Activated CD4-positive, alpha-beta T cell treated with anti-CD3 and anti-CD28 coated beads, Interleukin-2, Interleukin-4, amounts not matched to agents 100 ng/mL and 50 ng/mL, durations not matched to agents 16 hours and 8 hours (primary cell): ENCODE data around the gene DAZAP2.
"Not testable (repeated sequence)": the region's sequence is repeated elsewhere in the genome, so short reads cannot be mapped to it uniquely, and the experiment has no call there.

ENCODE experiments used
- DNase-seq: peaks from one replicate; pipeline ENCODE4 v3.0.0-alpha.2; 2020; ENCODE audit warnings: low spot score

The DAZAP2 gene

DNA sequence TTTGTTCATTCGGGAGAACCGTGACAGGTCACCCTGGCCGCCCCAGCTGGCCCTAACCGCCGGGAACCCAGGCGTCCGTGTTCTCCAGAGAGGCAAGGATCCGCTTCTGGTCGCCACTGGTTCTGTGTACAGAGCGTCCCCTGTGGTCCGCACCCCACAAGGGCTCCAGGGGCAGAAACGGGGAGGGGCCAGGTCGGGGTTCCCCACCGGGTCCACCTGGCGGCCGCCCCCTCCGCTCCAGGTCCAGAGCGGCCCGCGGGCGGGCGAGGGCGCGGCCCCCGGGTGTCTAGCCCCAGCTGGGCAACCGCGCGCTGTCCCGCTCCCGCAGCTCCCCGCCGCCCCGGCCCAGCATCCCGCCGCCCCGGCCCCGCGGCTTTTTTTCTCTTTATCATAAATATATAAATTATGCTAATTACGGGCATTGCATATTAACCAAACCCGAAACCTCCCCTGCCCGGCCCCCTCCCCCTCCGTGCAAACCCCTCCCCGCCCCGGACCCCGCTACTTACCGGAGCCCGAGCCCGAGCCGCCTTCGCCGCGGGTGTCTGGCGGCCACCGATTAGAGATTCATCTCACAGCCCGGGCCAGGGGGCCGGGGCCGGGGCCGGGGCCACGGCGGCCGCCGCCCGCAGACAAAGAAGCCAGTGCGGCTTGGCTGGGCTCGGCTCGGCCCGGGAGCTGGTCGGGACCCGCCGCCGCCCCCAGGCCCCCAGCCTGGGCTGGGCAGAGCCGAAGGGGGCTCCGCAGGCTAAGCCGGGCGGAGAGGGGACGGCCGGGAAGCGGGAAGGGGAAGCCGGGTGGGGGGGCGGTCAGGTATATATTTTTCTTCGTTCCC lies 21.3 kb upstream of the DAZAP2 start:
- no peak for DNase-seq

DNA sequence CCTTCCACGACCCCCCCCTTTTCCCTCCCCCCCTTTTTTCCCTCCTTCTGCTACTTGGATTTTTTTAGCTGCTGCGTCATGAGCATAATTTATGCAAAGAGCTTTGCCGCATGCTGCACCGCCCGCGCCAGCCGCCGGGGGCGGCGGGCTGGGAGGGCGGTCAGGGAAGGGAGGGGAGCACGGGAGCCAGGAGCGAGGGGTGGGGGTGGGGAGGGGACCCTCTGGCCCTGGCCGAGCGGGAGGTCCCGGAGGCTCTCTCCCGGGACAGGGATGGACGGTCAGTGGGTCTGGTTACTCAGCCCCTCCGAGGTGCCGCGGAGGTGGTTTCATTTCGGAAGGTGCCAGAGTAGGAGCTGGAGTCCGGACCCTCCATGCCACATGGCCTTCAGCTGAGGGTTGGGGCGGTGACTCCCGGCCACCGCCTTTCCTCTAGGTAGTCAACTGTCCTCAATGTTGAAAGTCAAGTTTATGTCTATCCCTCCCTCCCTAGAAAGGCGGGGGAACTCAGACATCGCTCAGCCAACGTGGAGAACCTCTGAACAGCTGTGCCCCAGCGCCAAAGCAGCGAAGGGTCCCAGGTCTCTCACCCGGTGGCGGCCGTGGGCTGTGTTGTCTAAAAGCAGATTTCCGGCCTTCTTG lies 20.5 kb upstream of the DAZAP2 start, which contains the start of gene POU6F1:
Gene POU6F1 (minus strand): TSS at position 95 of the 639 bp plus-strand sequence. CDS start 11,226 bp downstream, outside the sequence.
- peak; percentile 60 for DNase-seq

DNA sequence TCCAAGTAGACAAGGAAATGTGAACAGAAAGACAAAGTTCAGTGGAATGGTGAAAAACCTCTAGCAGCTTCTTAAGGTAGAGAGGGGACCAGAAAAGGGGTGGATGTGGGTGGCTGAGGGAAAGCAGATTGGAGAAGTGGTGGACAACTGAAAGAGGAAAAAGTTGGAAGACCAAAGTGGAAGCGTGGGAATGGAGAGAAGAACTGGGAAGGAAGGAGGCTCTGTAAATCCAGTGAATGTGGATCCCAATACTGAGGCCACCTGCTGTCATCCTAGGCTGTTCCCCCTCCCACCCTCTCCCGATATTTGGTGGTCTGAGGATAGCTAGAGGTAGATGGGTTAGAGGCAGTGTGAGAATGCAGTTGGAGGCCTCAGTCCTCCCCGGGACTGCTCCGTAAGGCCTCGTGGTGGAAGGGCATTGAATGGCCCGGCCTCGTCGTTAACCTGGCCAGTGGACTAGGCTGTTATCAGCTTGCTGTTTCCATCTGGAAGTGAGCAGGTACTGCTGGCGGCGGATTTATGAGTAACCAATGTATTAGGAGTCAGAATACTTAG lies 19.9 kb upstream of the DAZAP2 start:
- no peak for DNase-seq

DNA sequence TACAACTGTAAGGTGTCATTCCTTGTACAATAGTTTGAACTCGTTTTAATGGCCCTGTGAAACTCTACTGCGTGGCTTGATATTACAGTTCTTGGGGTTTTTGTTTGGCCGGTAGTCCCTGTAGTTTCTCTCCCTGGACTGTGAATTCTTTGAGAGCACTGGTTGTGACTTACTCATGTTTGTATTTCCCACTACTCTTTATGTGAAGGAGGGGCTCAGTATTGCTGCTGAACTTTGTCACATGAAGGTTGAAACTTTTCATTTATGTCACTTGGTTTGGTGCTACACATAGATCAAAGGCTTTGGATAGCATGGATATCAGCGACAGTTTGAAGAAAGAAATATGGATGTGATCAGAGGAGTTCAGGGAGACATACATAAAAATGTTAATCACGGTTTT lies 19.3 kb upstream of the DAZAP2 start:
- DNase-seq, result no peak

DNA sequence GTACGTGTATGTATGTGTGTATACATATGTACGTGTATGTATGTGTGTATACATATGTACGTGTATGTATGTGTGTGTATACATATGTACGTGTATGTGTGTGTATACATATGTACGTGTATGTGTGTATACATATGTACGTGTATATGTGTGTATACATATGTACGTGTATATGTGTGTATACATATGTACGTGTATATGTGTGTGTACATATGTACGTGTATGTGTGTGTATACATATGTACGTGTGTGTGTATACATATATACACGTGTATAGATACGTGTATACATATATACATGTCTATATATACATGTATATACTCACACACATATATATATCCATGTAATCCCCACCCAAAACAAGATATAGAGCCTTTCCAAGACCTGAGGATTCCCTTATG lies 18.8 kb upstream of the DAZAP2 start:
- DNase-seq, result not testable (repeated sequence)

DNA sequence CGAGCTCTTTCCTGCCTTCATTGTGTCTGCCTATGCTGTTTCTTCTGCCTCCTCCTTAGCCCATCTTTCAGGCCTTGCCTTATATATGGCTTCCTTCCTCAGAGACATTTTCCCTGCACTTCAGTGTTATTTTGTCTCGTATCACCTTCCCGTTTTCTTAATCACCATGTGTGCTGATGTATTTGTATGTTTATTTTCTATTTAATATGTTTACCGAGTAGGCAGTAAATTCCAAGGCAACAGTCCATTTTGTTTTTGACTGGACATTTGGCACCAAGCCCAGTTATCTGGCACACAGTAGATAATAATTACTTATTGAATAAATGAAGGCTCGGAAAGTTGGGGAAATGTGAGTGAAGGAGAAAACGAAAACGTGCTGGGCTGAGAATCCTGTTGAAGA lies 16.2 kb upstream of the DAZAP2 start:
- no peak for DNase-seq

DNA sequence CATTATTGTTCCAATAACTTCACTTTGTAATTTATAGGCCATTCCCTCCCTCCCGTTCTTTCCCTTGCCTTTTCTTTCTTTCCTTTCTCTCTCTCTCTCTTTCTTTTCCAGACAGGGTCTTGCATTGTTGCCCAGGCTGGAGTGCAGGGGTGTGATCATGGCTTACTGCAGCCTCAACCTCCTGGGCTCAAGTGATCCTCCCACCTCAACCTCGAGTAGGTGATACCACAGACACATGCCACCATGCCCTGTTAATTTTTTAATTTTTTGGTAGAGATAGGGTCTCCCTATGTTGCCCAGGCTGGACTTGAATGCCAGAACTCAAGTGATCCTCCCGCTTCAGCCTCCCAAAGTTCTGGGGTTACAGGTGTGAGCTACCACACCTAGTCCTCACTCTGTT lies 14.0 kb upstream of the DAZAP2 start:
- no peak for DNase-seq

DNA sequence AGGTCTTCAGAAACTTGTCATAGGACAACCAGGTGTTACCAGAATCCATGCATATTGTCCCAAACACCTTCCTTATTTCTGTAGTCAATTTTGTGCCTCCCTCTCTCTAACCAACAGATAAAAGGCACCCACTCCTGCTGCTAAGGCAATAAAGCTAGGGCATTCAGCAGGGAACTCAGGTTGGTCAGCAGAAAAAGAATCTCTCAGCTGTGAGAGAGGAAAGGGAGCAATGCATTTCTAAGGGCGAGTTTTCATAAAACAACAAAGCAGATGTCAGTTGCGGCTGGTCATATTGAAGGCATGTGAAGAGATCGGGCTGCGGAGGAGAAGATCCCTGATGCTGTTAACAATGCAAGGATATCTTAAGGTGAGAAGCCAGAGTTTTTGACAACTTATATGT lies 13.4 kb upstream of the DAZAP2 start:
- DNase-seq, result no peak

DNA sequence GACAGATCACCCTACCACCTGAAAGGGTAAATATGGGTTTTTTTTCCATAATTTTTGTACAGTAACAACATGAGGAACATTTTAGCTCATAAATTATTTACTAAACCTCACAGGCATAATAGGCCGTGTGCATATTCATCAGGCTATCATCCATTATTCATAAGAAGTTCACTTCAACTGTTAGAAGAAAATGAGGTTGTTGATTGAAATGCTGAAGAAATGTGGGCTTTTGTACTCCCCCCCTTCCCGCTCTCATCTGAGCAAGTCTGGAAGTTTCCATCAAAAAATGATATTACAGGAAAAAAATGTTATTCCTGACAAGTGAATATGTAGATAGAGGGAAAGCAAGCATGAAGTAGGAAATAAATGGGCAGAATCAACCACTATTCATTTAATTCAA lies 12.9 kb upstream of the DAZAP2 start:
- no peak for DNase-seq

DNA sequence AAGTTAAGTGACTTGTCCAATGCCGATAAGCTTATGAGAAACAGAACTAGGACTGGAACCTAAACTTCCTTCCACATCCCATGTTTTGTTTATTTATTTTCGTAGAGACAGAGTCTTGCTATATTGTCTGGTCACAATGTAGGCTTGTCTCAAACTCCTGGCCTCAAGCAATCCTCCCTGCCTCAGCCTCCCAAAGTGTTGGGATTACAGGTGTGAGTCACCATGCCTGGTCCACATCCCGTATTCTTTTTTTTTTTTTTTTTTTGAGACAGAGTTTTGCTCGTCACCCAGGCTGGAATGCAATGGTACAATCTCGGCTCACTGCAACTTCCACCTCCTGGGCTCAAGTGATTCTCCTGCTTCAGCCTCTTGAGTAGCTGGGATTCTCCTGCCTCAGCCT lies 11.5 kb upstream of the DAZAP2 start:
- DNase-seq, result not testable (repeated sequence)

DNA sequence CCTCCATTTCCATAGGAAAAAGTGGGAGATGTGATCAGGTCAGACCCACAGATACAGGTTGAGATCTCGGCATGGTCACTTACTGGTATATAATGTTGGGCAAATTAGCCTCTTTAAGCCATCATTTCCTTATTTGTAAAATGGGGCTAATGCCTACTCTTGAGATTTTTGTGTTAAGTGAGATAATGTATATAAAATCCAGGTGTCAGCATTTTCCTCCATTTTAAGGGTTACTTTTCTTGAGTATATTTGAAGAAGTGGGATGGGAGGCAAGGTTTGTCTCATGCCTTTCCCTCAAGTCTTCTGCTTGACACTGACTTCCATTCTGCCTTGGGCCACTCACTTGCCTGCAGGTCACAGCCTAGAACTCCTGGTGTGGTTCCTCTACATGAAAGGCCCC lies 10.7 kb upstream of the DAZAP2 start:
- DNase-seq, result no peak

DNA sequence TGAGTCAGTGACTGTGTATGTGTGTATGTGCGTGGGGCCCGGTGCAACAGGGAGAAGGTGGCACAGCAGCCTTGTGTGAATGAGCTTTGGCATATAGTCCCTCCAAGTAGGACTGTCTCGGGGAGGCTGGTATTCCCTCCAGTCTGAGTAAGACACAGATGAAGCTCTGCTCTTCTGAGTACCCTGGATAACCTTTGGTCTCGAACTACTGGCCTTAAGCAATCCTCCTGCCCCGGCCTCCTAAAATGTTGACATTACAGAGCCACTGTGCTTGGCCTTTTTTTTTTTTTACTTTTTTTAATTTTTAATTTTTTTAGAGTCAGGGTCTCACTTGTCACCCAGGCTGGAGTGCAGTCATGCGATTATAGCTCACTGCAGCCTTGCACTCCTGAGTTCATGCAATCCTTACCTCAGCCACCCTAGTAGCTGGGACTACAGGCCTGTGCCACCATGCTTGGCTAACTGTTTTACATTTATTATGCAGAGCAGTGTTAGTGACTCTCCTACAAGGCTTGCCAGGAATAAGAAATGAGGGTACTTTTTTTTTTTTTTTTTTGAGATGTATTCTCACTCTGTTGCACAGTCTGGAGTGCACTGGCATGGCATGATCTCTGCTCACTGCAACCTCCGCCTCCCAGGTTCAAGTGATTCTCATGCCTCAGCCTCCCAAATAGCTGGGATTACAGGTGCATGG lies 9.4 kb upstream of the DAZAP2 start:
- no peak for DNase-seq

DNA sequence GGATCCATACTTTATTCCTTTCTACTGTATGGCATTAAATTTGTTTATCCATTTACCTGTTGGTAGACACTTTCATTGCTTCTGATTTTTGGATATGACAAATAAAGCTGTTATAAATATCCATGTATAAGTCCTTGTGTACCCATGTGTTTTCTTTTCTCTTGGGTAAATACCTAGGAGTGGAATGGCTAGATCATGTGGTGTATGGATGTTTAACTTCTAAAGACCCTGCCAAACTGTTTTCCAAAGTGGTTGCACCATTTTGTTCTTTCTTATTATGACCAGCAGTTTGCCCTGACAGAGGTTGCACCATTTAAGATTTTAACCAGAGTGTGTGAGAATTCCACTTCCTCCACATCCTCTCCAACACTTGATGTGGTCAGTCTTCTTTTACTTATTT lies 6.0 kb upstream of the DAZAP2 start:
- no peak for DNase-seq

DNA sequence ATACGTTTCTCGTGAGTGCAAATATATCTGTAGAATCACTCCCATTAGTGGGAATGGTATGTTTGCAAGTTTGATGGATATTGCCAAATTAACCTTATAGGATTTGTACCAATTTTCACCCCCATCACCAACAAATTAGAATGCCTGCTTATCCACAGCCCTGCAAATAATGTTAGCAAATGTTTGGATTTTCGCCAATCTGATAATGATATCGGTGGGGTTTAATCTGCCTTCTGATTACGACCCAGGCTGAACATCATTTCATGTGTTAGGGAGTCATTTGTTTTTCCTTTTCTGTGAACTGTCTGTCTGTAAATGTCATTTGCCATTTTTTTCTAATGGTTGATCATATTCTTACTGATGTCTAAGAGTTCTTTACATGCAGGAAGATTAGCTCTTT lies 4.1 kb upstream of the DAZAP2 start:
- DNase-seq, result no peak

DNA sequence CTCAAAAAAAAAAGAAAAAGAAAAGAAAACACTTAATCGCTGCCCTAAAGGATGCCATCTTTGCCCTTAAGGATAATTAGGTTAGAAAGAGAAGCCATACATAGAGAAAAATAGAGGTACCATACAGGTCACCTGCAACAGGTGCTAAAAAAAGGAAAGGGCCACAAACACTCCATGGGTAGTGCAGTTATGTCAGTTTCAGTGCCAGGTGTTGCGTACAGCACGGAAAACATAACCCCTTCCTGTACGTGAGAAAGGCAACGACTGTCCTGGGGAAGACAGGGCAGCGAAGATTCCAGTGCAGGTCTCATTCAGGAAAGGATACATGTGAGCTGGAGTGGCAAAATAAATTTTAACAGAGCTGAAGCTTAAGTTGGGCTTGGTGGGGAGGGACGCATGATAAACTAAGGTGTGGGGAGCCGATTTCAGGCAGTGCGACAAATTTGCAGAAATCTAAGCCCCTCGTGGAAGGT lies 553 bp upstream of the DAZAP2 start:
- no peak for DNase-seq

DNA sequence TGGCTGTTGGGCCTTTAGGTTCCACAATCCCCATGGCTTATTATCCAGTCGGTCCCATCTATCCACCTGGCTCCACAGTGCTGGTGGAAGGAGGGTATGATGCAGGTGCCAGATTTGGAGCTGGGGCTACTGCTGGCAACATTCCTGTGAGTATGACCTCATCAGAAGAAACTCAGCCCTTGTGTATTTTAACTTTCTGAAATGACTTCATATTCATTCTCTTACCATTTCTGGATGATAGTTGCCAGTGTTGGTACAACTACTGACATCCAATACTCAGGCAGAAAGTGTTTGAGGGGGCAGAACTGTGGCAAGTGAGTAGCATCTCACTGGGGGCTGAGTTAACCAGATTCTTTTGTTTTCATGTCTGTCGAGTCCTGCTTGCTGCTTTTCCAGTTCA lies 2.3 kb downstream of the DAZAP2 start:
- no peak for DNase-seq

DNA sequence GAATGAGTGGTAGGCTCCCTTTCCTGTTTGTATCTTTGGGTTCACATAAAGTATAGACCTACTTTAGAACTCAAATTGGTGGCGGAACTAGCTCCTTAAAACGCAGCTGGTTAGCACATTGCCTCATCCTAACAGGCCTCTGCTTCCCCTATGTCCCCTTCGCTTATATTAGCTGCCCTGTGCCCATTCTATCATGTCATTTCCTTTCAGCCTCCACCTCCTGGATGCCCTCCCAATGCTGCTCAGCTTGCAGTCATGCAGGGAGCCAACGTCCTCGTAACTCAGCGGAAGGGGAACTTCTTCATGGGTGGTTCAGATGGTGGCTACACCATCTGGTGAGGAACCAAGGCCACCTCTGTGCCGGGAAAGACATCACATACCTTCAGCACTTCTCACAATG lies 3.5 kb downstream of the DAZAP2 start:
- no peak for DNase-seq

DNA sequence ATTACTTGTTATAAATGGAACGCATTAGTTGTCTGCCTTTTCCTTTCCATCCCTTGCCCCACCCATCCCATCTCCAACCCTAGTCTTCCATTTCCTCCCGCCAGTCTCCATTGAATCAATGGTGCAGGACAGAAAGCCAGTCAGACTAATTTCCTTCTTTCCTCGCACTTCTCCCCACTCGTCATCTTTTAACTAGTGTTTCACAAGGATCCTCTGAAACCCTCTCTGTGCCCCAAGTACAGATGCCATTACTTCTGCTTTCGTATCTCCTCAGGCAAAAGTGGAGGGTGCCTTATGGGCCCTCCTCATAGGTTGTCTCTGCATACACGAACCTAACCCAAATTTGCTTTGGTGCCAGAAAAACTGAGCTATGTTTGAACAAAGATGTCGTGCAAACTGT lies 4.2 kb downstream of the DAZAP2 start:
- no peak for DNase-seq

DNA sequence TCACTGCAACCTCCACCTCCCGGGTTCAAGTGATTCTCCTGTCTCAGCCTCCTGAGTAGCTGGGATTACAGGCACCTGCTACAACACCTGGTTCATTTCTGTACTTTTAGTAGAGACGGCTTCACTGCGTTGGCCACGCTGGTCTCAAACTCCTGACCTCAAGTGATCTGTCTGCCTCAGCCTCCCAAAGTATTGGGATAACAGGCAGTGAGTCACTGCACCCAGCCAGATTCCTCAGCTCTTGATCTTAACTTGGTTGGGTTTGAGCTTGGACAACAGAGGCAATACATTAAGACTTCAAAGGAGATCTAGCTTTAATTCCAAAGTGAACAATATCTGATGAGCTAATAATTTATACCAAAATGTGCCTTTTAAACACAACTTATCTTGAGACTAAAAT lies 5.6 kb downstream of the DAZAP2 start:
- no peak for DNase-seq

DNA sequence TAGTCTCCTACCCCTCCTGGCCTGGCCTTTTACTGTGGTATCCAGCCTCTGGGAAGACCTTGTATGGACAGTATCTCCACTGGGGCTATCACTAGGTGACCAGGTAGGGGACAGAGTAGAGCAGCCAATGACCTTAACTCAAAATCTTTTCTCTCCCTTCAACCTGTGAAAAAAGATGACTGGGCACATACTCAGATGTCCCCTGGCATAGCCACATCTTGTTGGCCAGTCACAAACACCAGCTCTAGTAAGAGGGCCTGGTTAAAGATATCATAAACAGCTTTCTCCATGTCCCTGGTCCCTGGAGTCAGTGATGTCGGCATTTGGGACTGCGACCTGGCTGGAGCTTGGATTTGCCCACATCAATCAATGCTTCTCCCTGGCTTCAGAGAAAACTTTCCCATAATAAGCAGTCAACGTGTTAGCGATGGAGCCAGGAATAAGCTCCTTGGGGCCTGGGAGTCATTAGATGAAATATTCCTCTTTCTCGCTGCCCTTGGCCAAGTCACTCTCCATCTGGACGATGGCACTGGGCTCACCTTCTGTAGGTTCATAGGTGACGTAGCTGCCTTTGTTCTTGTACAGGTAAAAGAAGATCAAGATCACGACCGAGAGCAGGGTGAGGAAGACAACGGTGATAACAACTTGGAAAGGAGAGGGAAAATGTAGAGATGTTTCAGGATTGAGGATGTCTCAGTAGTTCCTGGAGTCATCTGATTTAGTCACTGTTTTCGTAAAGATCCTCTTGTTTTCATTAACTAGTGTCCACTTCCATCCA lies 7.0 kb downstream of the DAZAP2 start:
- no peak for DNase-seq

DNA sequence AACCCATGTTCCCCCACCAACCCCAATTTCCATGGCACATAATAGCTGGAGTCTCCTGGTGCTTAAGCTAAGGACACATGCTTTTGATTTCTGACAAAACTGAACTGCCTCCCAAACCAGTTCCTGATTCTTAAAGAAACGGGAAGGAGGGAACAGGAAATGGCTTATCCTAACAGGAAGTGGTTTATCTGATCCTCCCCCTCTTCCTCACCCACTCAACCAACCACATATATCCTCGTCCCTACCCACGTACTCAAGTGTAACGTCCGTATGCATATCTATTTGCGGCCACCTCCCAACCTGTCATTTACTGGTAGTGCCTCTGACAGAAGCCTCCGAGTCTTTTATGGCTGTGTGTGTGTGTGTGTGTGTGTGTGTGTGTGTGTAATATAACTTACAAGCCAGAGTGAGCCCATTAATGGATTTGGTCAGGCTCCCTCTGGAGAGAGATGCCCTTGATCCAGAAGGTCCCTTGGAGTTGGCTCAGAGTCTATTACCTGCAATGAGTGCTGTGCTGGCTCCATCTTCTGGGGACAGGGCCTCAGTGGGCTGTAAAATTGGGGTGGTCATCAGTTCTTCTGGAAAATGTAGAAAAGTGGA lies 7.7 kb downstream of the DAZAP2 start:
- DNase-seq, result peak; percentile 44
